T-helper 22 cell (primary cell): ENCODE data around the gene ATP5PO.
A peak's percentile ranks its signal among the peaks of the same experiment; 100 is the strongest.

Experiments
- DNase-seq: peaks from one replicate; pipeline ENCODE4 v3.0.0-alpha.2; 2020; ENCODE audit warnings: low read depth

The ATP5PO gene, protein sequence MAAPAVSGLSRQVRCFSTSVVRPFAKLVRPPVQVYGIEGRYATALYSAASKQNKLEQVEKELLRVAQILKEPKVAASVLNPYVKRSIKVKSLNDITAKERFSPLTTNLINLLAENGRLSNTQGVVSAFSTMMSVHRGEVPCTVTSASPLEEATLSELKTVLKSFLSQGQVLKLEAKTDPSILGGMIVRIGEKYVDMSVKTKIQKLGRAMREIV

DNA sequence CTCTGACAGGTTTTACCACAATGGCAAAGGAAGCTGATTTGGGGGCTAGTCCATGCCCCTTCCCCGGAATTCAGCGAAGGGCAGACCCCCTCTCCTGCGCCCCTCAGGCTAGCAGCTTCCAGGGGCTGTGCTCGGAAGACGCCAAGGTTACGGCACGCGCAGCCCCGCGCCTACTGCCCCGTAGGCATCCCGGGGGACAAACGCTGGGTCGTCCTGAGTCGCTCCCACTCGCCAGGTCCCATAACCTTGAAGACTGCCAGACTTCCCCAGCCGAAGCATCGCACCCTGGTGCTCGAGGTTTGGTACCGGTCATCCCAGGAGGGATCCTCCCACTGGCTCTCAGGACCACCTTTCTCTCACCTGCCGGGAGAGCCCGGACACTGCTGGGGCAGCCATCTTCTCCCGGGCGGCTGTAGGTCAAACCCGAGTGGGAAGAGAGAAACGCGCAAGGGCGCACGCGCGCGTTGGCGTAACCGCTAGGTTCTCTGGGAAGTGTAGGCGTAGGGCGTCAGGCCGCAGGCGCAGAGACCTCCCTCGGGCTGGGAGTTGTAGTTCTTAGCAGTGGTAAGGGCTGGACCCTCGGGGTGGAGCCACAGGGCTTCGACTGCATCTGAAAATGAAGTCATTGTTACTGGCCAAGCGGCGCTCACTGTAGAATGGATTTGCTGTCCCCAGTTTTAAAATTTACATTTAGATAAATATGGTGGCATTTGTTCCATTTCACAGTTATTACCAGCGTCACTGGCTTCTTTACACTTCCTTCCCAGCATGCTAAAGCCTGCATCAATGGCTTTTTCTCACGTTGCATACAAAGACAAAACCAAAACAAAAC, at the start of gene ATP5PO:
Gene ATP5PO (minus strand): TSS at position 437 of the 832 bp plus-strand sequence. CDS start 41 bp downstream, at position 396.
- peak; percentile 91 for DNase-seq

DNA sequence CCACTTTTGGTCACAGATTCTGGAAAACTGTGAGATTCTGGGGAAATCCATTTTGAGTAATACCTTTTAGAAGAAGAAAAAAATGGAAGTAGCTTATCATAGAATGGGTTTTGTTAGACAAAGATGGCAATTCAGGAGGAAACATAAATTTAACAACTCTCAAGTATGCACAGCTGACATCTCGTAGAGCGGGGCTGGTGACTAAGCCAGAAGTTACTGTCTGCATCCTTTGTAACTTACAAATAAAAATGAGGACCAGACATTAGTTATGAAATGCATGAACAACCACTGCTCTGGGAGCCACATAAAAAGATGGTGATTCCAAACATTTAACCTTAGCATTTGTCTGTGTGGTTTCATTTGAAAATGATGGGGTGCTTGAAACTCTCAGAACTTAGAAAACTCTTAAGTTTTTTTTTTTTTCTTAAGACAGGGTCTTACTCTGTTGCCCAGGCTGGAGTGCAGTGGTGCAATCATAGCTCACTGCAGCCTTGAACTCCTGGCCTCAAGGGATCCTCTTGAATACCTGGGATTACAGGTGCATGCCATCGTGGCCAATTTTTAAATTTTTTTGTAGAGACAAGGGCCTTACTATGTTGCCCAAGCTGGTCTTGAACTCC, 49.2 kb upstream of the ATP5PO start:
- DNase-seq: no peak

DNA sequence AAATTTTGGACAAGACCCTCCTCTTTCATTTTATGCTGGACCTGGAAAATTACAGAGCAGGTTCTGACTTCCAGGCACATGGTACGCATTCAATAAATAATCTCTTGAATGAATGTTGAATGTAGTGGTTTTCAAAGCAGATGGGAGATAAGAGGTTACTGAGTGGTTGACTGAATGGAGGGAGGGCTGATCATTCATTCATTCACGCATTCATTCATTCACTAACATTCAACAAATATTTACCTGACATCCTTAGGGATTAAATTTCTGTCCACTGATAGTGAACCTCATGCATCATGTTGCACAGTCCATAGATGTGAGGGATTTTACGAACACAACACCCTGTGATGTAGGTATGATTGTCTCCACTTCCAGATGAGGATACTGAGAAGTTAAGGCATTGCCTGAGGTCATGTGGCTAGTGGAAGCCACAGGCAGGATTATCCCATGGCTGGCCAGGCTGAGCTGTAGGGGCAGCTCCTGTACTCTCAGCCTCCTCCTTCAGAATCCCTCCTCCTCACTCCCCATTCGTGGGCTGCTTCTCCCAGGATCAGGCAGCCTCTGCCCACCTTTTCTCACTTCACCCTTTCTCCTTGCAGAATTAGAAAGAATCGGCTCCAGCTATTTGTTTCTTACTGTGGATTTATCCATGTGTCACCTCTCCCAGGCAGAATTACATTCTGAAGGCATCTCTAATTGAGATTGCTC, 48.4 kb upstream of the ATP5PO start:
- DNase-seq: no peak

DNA sequence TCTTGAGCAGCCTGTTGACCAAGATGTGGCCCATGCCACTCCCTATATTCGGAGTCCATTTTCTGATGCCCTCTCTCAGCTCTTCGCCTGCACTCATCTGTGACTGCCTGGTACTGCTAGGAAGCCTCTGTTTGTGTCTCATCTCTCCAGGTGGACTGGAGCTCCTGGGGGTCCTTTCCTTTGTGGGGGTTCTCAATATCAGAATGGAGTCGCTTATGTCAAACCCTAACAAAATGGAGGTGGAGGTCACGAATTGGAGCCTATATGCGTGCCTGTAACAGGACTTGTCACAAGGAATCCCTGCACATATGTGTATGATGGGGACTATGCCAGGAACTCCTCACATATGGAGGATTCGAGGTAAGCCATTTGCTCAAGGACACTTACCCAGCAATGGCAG, 46.7 kb upstream of the ATP5PO start:
- no peak for DNase-seq

DNA sequence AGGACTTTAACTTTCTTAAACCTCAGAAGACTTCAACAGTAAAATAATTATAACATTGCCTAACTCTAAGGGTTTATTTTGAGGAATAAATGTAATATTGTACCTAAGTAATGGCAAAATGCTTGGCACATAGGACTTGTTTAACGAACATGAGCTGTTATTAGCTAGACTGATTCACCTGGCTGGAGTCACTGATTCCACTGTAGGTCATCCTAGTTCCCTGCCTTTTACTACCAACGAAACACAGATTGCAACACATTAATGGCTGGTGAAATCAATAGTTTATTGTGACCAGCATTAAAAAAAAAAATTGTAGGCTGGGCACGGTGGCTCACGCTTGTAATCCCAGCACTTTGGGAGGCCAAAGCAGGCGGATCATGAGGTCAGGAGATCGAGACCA, 45.5 kb upstream of the ATP5PO start:
- DNase-seq: no peak

DNA sequence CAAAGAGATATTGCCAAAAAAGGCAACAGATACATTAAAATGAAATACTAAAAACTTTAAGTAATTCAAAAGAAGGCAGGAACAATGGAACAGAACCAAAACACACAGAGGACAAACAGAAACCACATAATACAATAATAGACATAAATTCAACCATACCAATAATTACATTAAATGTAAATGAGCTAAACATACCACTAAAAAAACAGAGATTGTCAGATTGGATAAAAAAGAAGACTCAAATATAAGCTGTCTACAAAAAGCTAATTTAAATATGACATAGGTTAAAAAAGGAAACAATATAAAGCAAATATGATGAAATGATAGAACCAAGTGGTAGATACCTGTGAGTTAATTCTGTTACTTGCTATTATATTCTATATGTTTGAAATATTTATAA, 44.1 kb upstream of the ATP5PO start:
- DNase-seq: no peak

DNA sequence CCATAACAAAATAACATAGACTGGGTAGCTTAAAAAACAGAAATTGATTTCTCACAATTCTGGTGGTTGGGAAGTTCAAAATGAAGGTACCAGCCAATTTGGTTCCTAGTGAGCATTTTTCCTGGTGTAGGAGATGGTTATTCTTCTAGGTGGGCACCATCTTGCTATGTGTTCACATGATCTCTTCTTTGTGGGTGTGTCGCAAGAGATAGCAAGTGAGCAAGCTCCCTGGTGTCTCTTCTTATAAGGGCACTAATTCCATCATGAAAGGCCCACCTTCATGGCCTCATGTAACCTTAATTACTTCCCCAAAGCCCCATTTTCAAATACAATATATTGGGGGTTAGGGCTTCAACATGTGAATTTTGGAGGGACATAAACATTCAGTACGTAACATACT, 38.8 kb upstream of the ATP5PO start:
- no peak for DNase-seq

DNA sequence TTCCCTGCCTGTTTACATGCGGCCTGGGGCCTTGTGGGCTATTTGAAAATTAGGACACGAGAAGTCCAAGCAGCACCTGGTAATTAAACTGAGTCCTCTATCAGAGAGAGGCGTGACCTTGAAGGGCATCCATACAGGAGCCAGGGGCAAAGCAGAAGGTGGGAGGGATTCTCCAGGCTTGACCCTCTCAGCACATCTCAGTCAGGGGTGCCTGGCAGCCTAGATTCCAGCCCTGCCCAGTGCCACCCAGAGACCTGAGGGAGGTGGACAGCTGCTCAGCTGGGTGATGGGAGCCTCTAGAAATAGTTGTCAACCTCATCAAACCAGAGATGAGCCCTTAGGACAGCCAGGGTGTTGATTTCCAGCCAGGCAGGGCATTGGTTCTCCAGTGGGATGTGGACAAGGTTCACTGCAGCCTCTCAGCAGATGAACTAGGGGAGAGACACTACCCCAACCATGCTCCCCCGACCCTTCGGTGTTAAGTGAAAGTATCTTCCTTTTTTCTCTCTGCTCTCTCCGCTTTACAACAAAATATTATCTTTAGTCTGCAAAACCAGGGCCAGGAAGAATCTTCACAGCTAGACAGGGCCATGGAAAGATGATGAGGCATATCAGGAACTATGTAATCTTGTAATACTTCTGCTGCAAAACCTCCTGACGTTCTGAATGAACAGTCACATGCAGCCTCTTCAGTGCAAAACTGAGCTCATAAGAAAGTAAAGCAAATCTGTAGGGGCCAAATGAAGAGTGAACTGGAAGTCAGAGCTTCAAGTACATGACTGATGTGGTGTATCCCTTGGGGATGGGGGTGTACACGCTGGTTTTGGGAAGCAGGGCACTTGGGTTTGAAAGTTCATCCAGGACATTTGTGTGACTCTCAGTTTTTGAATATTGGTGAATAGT, 35.9 kb upstream of the ATP5PO start:
- DNase-seq: no peak

DNA sequence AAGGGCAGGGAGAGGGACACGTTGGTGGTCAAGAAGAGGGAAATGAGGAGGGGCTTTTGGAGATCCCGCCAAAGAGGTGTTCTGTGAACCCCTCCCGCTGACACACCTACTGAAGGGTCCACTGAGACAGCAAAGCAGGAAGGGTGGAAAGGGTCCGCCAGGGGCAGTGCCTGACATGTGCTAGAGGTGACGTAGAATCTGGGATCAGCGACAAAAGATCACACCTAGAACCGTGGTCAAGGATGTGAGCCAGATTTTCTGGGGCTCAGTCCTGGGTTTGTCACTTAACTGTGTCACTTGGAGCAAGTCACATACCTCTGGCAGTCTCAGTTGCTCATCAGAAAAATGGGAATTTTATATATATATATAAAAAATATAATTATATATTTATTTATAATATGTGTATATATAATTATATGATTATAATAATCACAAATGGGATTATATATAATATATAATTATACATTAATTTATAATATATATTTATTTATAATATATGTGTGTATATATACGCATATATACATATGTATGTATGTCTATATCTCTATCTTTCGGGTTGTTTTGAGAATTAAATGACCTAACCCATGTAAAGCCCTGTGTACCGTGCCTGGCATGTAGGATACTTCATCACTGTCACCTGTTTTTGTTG, 35.0 kb upstream of the ATP5PO start:
- DNase-seq: no peak

DNA sequence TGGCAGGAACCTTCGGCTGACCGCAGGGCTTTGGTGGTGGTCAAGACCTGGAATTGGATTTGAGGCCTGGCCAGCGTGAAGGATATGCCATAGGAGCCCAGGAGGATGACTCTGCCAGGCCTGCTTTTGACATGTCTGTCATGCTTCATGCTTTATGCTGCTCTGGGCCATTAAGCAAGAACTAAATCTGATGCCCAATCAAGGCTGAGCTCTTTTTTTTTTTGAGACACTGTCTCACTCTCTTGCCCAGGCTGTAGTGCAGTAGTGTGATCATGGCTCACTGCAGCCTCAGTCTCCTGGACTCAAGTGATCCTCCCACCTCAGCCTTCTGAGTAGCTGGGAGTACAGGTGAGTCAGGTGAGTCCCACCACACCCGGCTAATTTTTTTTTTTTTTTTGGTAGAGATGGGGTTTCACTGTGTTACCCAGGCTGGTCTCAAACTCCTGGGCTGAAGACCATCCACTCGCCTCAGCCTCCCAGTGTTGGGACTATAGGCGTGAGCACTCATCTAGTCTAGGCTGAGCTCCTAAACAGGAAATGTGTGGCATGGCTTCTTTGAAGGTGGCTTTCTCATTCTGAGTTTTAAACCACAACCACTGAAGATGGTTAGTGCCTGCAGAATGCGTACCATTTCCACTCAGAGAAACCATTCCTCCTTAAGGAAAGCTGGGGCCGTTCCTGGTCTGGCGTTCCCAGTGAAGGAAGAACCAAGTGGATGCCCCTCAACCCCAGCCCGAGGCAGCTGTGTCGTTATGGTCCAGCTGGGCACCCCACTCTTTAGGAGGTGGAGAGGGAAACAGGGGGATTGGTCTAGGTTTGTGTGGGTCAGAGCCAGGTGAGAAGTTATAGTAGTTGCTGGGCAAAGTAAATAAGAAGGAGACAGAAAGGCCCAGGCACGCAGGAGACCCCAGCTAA, 34.2 kb upstream of the ATP5PO start:
- DNase-seq: peak; percentile 58

DNA sequence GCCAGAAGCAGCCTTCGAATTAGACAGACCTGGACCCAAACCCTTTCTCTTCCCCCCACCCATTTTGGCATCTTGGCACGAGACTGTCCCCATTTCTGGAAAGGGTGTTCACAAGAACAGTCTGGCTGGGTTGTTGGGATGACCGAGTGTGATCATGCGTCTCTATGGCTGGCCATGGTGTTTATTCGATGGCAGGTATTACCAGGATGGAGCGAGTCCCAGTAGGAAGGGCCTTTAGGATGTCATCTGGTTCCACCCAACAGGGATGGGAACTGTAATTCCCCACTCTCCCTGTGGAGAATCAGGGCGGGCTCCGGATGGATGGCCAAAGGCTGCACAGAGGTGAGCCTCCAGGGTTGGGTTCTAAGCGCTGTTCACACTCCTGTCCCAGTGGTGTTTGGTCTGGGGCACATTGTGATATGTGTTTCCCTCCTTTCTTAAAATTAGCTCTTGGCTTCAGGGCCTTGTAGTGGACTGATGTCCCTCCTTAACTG, 33.4 kb upstream of the ATP5PO start:
- DNase-seq: no peak

DNA sequence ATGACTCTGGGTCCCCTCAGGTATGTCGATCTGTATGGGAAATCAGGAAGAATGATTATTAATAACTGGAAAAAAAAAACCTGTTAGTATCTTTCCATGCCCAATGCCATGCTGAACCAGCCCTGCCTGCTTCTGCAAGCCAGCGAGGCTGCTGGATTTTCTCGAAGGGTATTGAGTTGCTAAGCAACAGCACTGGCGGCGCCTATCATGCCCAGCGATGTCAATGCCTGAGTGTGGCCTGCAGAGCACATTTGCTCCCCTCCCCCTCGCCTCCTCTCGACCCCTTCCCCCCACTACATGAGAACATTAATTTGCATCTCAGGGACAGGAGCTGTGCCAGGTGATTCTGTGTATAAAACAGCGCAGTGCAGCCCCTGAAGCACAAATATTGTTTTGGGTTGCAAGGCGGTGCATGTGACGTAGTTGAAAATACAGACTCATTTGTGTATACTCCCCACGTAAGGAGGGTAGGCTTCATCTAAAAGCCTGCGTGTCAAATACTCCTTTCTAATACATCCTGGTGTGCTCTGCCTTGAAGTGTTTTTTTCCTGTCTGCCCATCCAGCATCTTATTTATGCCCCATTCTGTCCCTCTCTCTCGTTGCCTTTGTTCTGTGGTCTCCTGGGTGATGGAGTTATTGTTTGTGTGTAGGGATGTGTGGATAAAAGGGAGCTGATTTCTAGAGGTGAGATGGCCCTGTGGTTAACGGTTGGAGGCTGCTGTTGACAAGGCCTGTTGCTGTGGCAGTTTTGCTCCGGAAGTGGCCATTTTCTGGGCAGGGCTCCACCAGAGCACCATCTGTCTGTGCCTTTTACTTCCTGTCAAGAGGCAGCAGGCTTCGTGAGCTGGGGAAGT, 32.7 kb upstream of the ATP5PO start:
- DNase-seq: peak; percentile 80

DNA sequence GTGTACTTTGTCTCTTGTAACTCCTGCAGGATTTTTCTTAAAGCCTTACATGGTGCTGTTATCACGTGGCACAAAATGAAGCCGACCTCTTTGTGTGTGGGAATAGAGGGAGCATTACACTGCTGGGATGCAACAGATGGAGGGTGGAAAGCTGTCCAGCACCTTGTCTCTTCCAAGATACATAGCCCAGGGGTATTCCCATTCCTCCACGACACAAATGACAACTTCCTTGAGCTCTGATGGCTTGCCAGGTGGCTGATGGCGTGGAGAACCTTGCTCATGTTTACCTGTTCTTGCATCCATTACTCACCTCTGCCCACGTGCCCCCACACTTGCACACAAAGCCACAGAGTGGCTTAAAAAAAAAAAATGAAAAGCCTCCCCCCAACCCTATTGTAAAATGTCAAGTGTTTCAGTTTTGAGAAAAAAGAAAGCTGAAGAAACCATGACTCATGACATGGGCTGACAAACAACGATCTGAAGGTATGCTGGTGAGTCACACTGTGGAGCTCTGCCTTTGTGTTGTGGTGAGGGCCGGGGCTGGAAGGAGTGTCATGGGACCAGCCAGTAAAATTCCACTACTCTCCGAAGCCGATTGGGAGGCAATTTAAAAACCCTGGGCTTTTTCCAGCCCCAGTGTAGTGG, 32.0 kb upstream of the ATP5PO start:
- peak; percentile 90 for DNase-seq

DNA sequence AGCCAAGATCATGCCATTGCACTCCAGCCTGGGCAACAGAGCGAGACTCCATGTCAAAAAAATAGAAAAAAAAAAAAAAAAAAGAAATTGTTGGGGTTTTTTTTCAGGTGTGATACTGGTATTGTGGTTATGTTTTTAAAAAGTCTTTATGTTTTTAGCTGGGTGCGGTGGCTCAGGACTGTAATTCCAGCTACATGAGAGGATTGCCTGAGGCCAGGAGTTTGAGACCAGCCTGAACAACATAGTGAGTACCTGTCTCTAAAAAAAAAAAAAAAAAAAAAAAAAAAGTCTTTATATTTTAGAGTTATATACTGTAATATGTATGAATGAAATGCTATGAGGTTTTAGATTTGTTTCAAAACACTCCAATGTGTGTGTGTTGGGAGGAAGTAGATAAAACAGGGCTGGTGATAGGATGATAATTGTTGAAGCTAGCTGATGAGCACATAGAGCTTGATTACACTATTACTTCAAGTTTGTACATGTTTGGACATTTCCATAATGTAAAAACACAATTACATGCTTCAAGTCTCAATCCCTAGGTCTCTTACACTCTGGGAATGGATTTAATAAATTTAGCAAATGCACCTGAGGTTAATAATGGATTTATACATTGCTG, 30.2 kb upstream of the ATP5PO start:
- no peak for DNase-seq

DNA sequence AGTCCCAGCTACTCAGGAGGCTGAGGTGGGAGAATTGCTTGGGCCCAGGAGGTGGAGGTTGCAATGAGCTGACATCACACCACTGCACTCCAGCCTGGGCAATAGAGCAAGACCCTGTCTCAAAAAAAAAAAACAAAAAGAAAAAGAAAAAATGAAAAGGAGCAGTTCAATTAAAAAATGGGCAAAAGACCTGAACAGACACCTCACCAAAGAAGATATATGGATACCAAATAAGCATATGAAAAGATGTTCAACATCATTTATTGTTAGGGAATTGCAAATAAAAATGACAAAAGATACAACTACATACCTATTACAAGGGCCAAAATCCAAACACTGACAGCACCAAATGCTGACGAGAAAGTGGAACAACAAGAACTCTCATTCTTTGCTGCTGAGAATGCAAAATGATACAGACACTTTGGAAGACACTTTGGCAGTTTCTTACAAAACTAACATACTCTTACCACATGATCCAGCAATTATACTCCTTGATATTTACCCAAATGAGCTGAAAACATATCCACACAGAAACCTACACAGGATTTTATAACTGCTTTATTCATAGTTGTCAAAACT, 28.7 kb upstream of the ATP5PO start:
- DNase-seq: no peak

DNA sequence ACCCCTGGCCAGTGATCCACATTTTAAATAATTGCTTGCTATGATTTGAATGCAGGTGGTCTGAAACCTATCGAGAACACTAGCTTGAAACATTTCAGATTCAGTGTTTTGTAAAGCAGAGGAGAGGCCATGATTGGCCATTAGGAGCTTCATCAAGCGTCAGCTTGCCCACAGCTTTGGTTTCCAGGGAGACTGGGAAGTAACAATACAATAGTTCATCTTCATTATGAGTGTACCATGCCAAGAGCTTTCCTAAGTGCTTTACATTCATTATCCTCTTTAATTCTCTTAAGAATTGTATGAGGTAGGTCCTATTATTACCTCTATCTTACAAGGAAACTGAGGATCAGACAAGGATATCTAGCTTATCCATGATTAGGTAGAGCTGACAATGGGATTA, 27.7 kb upstream of the ATP5PO start:
- no peak for DNase-seq

DNA sequence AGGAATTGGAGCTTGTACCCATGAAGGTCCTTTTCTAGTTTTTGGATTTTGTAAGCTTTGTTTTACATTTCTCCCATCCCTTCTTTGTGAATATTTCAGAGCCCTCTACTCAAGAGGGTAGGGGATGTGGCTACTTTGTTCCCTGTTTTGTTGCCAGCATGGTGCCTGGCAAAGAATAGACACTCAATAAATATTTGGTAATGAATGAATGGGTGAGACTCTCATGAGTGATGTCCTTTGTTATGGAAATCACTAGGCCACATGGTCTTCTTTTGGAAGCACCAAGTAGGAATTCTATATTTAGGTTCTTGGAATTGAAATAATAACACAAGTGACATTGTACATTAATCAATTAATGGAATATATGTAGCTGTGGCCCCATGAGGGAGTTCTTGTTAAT, 26.8 kb upstream of the ATP5PO start:
- no peak for DNase-seq

DNA sequence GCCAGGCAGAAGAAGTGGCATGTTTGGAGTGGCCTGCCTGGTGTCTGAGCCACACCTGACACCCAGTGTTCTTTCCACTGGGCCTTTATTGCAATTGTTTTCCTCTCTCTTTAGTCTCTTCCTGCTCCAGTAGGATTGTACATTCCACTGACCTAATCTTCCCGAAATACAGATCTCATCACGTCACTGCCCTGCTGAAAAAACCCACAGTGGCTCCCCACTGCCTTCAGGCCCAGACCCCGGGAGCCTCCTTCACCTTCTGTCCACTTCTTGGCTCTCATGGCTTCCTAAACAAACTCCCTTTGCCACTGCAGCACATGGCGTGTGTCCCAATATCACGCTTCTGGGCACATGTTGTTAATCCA, 25.3 kb upstream of the ATP5PO start:
- DNase-seq: no peak
